Medulla oblongata (tissue), 1 donor: Measurements from ENCODE around the gene ARVCF.

Experiments used
- DNase-seq: peaks from one replicate; pipeline ENCODE4 v3.0.0-alpha.2; 2015; ENCODE audit errors: extremely low spot score

ARVCF gene

DNA sequence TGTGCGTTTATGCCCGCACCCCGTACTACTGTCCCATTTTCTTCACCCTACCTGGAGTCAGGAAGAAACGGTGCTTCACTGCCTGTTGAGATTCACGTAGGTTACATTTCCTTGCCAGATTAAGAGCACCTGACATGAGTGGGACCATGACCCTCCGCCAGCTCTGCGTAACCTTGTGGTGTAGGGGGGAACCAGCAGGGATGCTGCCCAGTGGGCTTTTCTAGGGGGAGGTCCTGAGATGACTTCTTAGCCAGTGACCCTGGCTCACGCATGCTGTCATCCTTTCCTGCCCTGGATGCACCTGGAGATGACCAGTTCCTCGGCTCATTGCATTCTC lies 967 bp upstream of the ARVCF start:
- no peak for DNase-seq

DNA sequence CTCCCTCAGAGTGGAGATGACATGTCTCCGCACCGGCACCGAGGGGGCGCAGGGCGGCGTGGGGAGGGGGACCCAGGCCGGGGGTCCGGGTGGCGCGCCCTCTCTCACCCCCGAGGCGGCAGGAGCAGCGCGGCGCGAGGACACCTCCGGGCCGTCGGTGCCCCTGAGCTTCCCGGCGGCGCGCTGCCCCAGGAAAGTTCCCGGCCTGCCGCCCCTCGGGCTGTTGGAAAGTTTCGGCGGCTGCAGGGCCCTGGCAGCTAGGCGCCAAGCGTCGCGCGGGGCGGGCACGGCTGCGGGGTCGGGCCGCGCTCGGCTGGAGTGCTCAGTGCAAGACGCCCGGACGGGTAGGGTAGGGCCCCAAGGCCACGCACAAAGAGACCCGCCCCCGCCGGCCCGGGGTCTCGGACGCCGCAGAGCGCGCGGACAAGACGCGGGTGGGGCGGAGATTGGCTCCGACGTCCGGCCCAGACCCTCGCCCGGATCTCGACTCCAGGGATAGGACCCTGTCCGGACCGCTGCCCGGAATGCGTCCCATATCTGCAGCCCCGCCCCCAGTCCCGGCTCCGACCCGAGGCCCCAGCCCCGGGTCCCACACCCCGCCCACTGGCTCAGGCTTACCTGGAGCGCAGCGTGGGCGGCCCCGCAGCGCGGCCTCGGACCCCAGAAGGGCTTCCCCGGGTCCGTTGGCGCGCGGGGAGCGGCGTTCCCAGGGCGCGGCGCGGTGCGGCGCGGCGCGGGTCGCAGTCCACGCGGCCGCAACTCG lies 471 bp downstream of the ARVCF start:
- DNase-seq: no peak

DNA sequence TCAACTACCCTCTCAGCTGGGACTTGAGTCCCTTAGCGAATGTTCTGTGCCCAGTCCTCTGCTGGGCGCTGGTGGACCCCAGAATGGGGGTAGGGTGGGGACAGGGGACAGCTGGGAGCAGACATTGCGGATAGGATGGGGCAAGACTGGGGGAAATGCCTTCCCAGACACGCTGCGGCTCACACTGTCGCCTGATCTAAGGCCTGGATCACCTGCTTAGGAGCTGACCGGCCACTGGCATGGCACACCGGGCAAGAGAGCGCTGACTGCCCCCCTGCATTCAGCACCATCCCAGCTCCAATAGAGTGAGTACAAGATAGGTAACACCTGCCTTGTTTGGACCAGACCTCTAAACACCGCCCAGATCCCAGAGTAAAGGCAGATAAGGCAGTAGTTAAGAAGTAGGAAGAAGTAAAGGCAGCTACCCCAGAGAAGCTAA lies 1.4 kb downstream of the ARVCF start:
- DNase-seq: no peak

DNA sequence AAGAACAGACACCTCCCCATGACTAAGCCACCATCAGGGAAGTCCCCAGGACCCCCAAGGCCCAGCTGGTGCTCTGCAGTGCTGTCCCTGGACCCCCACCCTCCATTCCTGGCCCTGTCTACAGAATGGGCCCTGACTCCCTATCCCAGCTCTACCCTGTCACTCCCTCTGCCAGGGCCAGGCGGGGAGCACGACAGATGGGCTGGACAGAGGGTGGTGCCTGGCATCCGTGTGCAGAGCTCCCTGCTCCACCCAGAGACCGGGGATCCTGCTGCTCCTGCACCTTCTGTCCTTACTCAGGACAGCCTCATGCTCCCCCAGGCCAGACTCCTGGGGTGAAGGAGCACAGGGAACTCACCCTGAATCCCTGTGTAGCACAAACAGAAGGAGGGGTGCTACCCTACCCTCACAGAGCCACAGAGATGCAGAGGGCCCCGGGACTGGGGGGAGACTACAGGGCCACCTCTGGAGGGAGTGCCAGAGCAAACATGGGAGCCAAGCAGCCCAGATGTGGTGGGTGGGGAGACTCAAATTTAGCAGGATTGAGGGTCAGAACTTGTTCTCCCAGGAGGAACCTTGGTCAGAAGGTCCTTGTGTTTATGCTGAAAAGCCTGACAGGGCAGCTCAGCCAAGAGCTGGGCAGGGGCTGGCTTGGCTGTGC lies 2.0 kb downstream of the ARVCF start:
- DNase-seq: no peak

DNA sequence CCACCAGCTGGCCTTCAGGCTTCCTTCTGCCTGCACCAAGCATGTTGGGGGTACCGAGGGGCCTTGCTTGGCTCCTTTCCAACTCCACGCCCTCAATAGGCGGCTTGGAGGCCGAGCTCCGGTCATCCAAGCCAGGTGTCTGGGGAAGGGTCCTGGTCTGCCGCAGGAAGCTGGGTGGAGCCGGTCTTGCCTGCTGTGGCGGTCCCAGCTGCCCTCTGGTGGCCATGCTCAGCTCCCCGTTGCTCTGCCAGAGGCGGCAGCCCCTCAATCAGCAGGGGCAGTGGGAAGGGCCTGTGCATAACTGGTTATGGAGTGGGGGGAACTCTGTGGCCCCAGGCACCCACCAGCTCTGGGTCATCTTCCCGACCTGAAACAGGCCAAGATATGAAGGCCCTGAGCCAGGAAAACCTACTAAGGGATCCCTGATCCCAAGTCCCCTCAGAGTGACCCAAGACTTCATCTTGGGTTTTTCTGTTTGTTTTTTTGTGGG lies 3.2 kb downstream of the ARVCF start:
- peak; percentile 55 for DNase-seq

DNA sequence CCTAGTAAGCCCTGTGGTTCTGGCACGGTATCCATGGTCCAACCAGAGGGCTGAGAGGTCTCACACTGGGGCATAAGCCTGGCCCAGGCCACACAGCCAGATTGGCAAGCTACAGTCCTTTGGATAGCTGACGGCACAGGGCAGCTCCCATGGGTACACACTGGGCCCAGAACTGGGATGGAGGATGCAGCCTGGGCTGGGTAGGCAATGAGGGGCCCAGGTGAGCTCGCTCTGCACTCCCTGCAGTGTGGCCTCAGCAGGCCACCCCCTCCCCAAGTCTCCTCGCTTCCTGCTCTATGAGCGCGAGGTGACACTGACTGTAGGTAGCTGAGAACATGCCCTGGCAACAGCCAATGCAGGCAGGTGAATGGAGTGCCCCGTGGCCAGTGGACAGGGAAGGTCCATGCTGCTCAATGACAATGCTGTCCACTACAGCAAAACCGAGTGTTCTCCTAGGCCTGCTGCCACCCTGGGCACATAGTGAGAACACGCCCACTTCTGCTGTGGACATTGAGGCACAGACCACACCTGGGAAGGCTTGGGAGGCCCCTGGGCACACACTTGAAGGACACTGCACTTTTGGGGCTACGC lies 3.8 kb downstream of the ARVCF start:
- no peak for DNase-seq

DNA sequence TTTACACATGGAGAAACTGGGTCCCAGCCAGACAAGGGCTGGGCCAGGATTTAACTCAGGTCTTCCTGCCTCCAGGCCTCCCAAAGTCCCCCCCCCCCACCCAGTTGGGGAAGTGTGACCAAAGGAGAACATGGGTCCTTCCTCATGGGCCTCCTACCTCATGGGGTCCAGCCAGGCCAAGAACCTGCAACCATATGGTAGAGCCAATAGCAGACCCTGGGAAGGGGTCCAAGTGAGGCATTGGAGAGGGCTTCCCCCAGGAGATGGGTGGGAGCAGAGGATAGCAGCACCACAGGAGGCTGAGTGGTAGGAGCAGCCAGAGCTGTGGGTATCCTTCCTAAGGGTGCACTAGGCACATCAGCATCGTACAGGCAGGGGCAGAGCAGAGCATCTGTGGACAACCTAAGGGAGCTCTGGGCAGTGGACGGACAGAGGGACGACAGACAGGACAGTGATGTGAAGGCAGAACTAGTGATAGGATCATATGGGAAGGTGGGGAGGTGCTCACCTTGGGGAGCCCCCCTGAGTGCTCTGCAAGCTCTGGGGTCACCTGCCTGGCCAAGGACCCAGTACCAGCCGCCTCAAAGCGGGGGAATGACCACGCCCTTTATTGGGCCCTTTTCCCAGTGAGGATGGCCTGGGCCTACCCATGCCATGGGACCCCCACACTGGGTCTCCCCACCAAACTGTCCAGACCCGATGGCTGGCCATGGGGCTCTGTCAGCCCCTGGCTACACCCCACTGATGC lies 4.5 kb downstream of the ARVCF start:
- DNase-seq: no peak

DNA sequence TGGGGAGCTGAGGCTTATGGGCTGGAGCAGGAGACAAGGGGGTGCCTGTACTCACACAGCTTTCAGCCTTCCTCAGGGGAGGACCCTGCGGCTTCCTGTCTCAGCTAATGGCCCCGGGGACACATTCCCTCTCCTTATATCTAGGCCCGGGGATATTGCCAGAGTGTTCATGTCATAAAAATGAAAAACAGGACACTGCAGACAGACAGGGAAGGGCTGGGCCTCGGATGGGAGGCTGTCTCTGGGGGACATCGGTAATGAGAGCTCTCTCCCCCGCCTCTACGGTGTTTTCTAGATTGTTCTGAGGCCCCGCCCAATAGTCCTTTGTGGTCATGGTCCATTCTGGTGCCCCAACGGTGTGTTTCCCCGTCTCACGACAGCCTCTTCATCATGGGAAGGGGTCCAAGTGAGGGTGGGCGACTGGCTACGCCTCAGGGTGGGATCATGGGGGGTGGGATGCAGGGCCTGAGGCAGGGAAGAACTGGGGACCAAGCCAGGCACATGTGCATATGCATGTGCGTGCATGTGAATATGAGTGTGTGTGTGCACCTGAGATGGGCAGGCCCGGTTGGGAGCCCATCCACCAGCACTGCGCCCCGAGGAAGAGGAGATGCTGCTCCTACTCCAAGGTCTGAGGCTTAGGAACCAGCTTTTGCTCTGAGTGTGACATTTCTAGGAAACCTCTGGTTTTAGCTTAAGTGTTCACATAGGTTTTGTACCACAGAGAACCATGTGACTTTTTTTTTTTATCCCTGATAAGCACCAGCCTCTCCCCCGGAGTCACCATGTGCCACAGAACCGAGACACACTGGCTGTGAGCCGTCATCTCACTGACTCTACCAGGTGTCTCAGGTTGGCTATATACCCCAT lies 5.3 kb downstream of the ARVCF start:
- no peak for DNase-seq

DNA sequence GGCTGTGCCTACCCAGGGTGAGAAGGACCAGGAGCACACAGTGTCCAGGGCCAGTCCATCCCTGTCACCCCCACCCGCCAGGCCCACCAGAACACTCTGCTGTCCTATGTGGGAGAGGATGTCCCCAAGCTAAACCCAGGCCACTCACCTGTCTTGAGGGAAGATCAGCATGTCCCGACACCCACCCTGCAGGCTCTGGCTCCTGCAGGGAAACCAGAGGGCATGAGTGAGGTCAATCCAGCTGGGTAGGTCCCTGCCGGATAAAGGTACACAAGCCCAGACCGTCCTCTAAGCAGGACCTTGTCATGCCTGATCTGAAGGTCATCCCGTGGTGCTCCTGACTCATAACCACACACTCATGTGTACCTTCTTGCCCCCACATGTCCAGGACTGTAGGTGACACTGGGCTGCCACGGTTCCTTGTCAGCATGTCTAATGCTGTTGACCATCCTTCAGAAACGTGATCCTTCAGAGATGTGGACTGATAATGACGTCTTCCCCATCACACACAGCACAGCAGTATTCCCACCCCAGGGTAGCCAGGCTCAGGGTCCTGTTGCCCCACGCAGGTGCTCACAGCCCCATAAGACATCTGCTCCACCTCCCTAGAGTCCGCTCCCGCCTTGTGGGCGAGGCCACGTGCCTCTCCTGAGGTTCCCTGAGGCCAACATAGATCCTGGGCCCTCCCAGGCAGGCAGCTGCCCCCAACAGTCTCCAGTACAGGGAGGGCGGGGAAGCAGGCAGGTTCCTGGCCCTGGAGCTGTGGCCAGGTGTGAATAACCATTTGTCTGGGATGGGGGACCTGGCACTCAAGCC lies 6.1 kb downstream of the ARVCF start:
- DNase-seq: no peak

DNA sequence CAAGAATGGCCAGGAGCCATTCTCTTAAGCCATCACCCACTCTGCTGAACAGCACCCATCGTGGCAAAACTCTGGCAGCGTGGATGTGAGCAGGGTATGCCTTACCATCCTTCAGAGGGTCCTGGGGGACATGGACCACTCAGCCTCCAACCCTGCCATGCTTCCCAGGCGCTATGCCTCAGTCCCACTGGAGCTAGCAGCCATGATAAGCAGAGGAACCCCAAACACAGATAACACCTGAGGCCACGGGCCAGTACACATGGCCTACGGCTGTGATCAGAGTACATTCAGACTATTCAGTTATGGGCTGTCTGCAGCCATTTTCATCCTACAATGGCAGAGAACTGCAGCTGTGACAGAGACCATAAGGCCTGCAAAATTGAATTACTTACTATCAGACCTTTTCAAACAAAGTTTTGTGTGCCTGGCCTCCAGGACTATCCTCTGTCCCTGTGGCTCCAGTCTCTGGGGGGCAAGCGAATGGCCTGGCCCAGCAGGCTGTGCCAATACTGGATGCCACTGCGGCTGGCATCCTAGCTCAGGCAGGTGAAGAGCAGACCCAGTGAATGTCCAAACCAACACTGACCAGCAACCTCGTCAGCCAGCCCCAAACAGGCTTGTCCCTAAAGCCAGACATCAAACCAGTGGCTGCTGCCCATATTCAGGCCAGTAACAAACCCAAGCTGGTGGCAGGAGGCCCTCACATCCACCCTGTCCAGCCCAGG lies 6.9 kb downstream of the ARVCF start:
- no peak for DNase-seq

DNA sequence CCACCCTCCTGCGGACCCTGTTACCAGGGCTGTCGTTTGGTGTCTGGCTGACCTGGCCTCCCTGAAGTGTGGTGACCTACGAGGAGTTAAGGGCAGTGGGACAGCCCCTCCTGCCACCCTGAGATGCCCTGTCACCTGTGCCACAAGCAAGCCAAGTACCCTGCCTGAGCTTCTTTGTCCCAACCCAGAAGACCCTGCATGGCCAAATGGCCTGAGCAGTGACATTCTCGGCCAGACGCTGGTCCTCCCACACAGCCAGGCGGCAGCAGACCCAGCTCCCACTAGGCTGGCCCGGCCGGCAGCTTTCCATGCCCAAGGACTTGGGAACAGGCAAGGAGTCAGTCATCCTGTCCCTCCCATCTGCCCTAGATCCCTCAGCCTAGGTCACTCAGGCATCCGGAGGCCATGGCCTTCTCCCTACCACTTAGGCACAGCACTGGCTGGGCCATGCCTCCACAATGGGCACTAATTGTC lies 7.6 kb downstream of the ARVCF start:
- no peak for DNase-seq

DNA sequence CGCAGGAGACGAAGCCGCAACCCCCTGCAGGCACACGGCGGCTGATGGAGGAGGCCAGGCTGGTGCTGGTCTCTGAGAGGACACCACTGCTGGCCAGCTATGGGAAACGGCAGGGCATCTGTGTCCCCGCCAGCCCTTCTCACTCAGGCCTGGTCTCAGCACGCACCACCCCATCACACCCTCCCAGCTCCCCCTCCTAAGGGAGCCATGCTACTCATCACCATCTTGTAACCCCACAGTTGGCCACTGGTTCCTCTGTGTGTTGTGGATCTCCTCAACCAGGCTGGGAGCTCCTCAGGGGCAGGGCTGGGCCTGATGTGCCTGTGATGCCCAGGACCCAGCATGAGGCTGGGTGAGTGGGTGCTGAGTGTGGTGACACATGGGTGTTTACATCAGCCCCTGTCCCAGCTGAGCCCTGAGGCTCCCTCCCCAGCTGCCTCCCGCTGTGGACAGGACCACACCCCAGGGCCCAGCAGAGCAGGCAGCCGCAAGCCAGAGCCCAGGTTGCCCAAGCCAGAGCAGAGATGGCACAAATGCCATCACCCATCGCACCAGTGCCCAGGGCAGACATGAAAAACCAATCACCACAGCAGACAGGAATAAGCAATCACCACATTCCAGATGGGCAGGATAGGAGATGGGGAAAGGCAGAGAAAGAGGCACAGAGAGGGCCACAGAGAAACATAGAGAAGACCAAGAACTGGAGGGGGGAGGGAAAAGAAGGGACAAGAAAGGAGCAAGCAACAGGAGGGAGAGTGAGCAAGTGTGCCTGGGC lies 8.2 kb downstream of the ARVCF start:
- DNase-seq: no peak

DNA sequence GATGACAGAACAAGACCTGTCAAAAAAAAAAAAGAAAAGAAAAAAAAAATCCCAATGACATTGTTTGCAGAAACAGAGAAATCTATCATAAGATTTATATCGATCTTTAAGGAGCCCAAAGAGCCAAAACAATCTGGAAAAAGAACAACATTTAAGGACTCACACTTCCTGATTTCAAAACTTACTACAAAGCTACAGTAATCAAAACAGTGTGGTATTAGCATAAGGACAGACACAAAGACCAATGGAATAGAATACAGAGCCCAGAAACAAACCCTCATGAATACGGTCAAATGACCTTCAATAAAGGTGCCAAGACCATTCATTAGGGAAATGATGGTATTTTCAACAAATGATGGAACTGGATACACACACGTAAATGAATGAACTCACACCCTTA lies 12.2 kb downstream of the ARVCF start:
- DNase-seq: no peak

DNA sequence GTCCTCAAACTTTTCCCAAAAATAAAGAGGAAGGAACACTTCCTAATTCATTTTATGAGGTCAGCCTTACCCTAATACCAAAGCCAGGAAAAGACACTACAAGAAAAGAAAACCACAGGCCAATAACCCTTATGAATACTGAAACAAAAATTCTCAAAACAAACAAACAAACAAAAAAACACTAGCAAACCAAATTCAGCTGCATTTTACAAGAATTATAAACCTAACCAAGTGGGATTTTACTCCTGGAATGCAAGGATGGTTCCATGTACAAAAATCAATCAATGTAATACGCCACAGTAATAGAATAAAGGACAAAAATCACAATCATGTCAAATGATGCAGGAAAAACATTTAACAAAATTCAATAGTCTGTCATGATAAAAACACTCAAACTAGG lies 13.3 kb downstream of the ARVCF start:
- DNase-seq: no peak

DNA sequence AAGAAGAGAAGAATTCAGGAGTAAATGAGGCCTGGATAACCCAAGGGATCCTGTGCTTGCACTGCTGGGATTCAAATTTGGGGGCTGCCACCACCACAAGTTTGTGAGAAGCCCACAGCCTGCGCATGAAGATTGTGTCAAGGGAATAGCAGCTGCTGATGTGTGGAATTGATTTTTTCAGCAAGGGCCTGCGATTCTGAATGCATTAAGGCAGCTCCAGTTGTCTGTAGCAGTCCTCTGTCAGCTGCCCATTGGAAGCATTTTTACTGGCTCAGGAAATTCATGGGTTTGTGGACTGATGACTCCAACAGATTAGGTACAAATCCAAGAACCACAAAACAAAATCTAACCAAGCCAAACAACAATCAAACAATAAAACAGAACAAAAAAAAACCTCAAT lies 14.0 kb downstream of the ARVCF start:
- no peak for DNase-seq

DNA sequence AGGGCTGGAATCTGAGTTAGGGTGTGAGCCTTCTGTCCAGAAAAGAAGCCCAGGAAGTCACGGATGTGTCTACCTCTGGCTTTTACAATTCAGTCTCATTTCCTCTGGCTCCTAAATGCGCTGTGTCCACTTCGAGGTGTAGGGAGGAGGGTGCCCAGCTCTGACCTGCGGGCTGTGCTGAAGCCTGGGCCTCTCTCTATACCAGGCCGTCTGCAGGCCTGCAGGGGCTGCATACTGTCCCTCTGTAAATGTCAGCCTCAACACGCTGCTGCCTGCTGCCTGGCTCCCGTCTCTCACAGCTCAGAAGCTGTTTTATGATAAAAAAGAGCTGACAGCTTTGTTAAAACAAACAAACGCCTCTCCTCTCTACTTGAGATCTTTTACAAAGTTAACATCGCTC lies 14.5 kb downstream of the ARVCF start:
- DNase-seq: no peak

DNA sequence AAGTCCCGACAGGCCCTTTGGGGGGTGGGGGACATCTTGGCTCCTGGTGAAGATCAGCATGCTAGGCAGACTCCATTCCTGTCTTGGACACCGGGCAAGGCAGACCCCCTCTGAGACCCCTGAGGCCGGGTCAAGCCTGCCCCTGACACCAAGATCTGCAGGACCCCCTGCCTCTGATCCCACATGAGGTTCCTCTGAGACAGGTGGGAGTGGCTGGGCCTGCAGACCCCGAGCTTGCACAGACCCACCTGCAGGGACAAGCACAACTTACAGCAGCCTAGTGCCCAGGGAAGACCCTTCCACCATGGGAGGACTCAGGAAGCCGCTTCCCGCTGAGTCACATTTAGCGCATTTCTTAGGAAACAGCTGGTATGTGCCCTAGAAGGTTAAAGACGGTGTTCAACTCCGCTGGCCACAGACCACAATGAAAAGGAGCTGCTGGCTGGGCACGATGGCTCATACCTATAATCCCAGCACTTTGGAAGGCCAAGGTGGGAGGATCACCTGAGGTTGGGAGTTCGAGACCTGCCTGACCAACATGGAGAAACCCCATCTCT lies 15.5 kb downstream of the ARVCF start:
- no peak for DNase-seq

DNA sequence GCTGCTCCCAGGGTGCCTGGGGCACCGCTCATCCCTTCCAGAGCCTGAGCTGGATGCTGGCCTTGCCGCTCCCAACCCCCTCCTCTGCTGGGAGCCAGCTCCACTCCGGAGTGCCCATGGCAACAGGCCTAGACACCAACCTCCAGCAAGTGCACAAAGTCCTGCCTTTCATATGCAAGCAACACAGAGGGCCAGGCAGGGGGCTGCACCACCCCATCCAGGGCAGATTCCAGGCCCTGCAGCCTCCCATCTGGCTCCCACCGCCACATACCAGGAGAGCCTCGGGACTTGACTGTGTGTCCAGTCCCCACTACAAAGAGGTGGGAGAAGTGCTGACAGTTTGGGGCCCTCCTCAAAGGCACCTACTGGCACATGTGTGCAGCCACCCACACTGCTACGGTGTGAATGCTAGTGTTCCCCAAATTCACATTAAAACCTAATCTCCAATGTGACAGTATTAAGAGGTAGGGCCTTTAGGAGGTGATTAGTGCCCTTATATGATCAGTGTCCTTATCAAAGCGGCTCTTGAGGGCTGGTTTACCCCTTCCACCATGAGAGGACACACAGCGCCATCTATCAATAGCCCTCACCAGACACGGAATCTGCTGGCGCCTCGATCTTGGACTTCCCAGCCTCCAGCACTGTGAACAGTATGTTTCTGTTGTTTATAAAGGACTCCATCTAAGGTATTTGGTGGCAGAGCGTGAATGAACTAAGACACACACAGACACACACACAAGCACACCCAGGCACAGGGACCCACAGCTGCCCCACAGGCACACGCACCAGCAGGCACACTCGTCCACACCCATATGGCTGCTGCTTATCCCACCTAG lies 16.2 kb downstream of the ARVCF start:
- DNase-seq: peak; percentile 68
